ENCODE data around the gene F13A1.

The F13A1 gene

DNA sequence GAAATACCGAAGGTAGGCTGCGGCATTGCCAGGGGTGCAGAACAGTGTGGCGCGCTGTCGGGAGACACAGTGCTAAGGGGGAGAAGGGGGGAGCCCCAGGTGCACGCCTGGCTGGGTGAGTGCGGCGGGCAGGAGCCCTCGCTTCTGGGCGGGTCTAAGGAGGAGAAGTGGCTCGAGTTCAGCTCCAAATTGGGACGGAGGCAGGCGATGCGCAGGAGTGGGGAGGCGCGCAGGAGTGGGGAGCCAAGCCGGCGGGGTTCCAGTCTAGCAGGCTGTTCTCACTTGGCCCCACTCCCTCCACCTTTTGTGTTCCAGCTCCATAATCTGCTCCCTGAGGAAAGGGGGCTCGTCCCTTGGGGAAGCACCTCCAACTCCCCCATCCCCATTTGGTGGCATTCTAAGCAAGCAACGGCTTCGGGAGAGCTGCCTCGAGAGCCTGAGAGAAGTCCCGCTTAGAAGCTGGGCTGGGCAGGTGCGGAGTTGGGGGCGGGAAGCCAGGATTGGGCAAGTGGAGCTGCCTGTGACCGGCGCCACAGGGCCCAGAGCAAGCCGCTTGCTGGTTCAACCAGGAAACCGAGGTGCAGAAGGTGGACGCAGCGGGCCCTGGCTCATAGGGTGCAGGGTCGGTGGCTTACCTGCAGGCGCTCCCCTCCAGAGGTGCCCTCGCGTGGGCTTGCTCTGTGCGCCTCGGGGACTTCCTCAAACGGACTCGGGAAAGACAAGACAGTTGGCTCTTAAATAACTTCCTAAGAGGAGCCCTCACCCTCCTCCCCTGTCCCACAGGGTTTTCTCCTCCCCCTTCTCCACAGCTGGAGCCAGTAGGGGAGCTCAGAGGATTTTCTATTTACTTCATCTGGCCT is at the start of gene F13A1:
Gene F13A1, minus strand, starts transcription at position 711 of the 860 bp plus-strand sequence. CDS start 1,998 bp downstream, outside the sequence.
- DNase-seq: no peak

DNA sequence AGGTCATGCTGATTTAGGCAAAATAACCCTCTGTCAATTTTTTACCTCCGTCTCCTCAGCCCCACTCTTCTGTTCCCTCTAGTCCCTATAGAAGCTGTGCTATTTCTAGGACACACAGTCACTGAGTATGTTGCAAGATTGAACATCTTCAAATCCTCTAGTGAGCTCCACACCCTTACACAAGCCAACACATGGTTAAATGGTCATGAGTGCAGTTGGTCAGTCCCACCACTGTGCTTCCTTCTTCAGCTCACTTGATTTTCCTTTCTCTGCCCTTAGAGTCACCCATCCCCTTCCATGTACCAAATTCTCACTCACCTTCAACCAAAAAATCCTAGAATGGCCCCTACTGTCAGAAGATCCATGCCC is 48.2 kb upstream of the F13A1 start:
- no peak for DNase-seq

DNA sequence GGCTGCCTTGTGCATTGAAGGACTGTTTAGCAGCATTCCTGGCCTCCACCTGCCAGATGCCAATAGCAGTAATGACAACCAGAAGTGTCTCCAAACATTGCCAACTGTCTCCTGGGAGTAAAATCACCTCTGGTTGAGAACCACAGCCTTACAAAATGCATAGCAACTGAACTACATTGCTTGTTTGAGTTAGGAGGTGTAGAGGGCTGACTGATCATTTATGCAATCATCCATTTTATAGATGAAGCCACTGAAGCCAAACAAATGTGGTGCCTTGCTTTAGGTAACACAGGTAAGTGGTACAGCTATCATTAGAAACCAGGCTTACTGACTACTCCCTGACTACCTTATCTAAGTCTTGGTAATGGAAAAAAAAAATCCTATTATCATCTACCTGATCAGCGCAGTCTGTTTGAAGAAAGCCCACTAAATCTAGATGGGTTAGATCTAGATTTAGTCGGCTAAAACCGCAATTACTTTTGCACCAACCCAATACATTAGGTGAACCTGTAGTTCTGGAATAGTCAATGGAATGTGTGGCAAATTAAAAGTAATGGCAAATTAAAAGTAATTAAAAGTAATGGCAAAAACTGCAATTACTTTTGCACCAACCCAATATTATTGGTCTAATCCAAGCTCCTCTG is 47.7 kb upstream of the F13A1 start:
- no peak for DNase-seq

DNA sequence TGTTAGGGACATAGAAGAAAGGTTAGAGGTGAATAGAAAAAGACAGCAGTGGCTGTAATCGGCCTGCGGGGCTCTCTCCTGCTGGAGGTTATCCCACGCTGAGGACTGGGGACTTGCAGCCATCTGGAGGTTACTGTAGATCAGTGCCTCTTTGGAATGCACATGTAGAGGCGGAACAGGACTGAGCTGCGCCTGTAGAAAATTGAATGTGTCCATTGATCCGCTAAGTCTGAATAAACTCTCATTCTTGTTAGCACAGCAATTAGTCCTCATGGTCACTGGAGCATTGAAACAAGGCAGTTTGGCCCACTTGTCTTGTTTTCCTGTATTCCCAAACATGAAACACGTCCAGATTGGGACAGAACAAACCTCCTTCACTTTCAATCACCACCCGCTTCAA is 46.3 kb upstream of the F13A1 start:
- no peak for DNase-seq

DNA sequence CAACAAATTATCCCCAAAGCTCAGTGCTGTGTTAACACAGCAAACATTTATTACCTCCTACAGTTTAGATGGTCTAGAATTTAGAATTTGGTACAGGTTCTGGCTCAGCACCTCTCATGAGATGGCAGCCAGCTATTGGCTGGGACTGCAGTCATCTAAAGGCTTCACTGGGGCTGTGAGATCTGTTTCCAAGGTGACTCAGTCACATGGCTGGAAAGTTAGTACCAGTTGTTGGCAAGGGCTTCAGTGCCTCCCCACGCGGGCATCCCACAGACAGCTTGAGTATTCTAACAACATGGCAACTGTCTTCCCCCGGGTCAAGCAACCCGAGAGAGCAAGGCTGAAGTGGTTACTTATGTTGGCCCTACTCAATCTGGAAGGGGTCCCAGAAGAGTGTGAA is 44.8 kb upstream of the F13A1 start:
- DNase-seq: no peak

DNA sequence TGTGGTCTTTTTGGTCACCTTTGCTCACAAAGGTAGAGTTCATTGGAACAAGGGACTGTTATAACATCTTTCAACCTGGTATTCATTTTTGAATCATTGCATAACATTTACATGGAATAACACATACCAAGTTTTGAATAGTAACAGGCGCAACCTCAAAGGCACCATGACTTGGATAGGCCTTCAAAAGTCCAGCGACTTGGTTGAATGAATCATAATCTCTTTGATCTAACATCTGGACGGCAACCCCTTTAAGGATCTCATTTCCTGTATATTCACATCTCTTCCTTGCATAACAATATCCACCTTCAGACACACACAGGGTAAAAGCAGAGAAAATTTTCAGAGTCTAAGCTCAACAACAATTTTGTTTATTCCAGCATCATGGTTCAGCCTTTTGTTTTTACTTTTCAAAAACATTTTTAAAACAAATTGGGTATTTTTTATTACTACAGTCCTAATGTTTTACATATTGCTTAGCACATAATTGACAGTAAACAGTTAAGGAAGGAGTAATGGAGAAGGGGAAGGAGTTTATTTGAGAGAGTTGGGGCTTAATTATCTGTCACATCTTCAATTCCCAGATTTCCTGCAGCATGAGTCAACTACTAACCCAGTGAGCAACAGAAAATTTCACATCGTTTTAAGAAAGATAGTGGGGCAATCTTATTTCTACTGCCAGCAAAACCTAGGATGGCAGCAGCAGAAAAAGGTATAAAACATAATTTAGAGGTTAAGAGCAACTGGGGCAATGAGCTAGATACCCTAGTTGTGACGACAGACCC is 41.8 kb upstream of the F13A1 start:
- no peak for DNase-seq

DNA sequence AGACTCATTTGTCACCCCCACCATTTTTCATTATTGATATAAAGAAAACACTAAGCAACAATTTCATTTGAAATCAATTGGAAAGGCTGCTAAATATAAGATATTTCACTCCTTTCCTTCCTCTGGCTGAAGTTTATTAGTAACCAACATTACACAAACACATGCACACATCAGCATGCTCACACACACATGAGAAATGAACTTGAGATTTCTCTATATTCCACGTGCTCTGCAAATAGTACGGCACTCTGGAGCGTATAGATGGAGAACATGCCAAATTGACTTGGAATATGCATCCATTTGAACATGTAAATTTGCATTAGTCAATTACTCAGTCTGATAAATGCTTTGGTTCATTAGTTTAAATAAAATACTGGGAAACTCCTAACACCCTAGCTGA is 37.1 kb upstream of the F13A1 start:
- DNase-seq: no peak

DNA sequence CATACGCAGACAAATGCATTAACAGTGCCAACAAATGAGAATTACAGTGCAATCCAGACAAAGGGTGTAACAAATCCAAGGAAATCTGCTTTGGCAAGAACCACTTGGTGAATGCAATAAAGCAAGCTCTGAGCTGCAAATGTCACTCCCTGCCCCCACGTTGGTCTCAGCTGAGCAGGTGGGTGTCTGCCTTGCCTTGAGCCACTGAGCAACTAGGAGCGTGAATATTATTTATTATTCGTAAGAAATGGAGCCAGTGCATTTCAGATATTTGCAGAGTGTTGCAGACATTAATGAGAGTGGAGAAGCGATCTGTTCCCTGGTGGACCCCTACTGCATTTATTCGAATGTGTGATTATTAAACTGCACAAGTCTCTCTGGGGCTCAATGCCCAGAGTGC is 36.6 kb upstream of the F13A1 start:
- DNase-seq: no peak

DNA sequence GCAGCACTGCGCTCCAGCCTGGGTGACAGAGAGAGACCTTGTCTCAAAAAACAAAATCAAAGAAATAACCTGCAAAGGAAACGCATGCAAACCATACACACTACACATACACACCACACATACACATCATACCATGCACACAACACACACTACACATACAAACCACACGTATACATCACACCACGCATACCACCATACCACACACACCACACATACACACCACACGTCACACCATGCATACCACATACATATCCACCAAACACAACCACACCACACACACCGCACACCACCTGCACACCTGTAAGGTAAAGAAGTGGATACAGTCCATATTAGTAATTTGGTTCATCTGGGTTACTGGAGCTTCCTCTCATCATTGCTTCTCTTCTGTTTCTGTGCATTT is 32.3 kb upstream of the F13A1 start:
- DNase-seq: no peak

DNA sequence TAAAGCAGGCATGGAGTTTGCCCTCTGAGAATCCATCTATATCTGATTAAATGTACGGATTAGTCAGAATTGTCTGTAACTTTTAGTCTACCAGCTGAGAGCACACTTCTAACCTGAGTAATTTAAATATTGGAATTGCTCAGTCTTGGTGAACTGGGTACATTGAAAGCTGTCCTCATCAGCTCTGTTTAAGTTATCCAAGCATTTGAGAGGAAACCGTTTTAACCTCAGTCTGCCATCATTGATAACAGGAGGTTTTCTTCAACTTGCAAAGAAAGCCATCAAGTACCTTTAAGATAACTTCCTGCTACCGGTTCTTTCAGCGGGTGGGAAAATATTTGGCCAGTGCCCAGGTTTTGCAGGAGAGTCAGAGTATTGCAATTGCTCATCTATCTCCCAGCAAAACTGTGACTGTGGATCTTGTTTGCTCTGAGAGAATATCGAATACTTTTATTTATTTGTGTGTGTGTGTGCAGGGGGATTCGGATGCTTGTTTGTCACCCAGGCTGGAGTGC is 31.1 kb upstream of the F13A1 start:
- no peak for DNase-seq

DNA sequence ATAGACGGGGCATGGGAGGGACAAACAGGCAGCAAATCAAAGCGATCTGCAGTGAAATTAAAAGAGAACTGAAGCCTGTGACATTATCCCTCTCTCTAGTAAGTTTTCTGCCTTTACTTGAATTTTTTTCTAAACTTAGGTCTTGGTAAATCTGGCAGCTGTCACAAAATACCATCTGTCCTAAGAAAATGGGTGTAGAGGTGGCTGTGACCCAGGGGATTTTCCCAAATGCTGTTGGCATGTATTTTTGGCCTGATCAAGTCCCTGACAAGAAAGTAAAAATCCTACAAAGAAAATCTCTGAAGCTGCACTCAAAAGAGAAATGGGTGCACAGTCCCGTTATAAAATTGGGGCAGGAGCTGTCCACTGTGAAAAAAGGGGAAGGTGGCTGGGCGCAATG is 30.2 kb upstream of the F13A1 start:
- DNase-seq: no peak

DNA sequence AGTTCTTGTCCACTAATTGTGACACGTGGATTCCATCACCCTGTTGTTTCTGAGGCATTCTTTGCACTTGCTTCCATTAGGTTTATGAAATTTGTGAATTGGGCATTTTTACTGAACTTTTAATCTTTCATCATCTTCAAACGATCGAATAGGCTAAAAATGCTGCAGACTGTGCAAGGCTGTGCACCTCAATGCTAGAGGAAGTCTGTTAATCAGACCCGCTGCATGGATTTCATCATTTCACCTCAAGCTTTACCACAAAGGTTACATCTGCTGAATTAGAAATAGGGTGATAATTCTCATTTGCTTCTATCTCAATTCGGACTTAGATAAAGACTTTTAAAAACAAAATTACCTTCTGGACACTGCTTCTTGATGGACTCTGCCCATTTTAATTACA is 27.8 kb upstream of the F13A1 start:
- DNase-seq: no peak

DNA sequence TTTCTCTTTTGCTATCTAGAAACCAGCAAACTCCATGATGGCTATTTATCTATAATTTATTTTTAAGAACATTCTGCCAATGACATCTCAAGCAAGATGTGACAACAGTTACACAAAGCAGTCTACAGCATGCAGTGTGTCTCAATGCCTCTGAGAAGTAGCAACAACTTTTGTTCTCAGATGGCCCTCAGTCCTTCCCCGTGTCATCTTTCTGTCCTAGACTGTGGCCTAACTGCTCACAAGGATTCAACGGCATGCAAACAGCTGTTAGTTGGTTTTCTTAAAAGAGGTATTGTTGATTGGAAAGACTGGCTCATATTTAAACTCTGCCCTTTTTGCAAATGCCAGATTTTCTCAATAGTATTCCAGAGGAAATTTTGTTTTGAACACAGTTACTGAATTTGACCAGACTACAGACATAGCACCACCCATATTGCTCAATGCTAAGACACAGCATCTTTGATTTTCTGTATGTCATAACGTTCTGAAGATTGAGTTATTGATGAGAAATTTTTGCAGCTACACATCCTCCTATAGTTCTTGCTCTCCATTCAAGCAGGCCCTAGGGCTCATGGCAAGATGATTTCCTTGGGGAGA is 26.1 kb upstream of the F13A1 start:
- no peak for DNase-seq

DNA sequence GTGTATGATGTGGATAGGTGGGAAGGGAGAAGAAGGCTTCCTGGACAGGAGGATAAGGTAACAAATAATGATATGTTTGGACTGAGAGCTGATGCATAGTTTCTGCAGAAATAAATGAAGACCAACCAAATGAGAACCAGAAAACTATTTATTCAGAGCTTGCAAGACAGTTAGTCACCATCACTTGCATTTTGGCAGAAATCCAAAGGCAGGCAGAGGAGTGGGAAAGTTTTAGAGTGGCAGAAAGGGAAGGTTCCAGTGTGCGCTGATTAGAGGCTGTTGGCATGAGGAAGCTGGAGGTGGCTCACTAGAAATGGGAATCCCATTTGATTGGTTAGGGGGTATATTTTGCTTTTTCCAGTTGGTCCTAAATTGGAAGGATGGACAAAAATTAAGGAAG is 13.0 kb upstream of the F13A1 start:
- no peak for DNase-seq

DNA sequence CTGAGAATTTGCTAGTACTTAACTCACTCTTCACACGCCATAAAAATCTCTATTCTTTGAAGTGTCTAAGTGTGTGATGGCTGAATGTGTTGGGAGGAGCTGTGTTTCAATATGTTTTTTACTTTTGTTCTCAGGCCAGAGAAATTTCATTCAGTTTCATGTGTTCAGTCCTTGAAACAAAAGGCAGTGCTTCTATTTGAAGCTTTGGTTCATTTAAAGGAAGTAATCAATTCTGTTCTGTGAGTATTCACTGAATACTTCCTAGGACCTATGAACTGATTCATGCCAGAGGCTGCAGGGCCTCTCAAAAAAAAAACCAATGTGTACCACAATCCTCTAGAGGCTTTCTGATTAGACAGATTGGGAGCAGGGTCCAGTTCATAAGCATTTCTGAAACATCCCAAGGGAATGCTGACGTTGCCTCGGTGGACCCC is 12.4 kb upstream of the F13A1 start:
- no peak for DNase-seq

DNA sequence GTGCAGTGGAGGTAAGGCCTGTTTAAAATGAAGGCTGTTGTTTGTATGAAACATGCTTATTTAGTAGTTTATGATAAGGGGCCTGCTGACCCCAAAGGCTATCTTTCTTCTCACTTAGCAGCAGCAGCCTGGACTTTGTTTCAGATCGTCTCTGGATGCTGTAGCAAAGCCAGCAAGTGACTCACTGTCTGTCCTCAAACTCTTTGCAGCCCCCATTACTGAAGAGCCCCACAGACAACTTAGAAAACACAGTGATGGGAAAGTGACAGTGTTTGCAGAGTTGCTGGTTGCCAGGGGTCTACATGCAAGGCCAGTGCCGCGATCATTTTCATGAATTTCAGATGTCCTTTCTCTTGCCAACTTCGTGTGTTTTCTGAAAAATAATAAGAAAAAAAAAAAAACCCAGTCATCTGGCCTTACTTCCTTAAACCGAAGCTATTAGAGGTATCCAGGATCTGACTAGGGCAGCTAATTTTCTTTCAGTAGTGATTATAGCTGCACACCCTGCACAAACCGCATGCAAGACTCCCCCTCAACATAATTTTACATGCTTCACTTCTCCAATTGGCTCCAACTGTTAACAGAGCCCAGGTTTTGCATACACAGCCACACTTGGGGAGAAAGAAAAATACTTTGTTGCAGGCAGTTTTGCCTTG is 11.6 kb upstream of the F13A1 start:
- no peak for DNase-seq

DNA sequence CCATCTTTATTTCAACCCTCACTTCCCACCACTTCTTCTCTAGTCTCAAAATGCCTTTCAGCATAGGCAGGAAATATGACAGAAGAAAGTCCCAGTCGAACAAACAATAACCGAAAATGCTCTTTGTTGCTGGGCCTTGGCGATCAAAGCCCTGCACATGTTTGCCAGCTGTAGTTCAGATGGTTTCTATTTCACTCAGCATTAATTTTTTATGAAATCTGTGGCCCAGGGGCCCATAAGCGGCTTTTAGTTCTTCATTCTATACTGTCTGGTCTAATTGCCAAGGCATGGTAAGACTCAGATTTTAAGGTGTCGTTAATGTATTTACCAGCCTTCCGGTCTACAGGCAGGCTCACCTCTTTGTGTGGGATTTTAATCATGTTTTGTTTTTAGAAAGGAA is 10.9 kb upstream of the F13A1 start:
- DNase-seq: no peak

DNA sequence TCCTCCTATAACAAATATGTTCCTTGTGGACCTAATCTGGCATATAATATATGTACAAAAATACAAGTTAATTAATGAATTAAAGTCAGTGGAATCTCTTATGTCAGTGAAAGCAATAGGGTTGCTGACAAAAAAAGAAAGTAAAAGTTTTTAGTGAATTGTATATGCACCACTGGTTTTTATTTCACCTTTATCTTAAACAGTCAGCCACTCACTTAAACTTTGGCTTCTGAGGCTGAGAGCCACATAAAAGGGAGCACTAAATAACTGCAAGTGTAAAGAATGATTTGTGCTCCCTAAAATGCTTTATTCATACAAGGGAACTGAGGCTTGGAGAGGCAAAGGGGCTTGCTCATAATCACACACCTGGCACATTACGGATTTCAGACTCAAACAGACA is 9.9 kb upstream of the F13A1 start:
- DNase-seq: no peak

DNA sequence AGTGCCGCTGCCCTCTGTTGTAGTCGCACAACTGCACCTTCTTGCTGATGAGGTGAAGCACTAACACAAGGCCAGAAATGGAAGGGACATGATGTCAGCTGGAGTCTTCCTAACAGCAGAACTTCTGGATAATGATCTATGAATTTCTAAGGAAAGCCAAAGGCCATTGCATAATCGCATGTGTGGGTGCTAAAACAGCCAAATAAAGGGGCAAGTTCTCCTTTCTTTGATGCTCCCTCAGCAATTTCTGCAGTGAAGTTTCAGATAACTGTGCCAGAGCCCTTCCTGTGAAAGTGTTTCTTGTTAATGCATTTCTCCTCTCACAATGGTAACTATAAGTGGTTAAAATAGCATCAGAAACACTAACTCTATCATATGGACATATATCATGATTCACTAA is 8.0 kb upstream of the F13A1 start:
- DNase-seq: no peak

DNA sequence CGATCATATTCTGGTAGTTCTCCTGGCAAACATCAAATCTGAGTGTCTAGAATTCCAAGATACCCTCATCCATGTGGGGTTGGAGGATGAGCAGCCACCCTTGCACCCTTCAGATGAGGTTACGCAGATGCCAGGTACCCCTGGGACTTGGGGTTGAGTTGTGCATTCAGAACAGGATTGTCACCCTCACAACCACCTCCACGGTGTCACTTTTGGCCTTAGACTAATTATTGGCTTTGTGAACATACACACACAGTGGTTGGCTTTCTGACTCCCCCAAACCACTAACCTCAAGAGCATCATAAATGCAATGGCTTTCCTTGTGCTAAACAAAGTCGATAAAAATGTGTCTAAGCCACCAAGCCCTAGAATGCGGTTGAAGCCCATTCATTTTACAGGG is 2.9 kb upstream of the F13A1 start:
- no peak for DNase-seq

DNA sequence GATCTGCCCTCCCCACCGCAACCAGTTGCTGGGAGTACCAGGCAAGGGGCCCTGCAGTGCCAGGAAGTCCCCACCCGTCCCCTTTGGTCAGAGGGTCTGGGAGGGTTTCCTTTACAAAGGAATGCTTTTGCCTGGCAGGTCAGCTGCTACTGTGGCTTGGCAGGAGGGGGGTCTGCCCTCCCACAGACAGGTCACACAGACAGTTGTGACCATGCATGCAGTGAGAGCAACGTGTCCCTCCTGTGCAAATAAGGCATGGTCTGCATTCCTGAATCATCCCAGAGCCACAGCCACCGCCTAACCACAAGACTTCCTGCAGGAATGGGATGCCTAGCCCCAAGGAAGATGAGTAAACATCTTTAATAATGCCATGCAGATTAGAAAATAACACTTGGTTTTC is 439 bp upstream of the F13A1 start:
- no peak for DNase-seq

DNA sequence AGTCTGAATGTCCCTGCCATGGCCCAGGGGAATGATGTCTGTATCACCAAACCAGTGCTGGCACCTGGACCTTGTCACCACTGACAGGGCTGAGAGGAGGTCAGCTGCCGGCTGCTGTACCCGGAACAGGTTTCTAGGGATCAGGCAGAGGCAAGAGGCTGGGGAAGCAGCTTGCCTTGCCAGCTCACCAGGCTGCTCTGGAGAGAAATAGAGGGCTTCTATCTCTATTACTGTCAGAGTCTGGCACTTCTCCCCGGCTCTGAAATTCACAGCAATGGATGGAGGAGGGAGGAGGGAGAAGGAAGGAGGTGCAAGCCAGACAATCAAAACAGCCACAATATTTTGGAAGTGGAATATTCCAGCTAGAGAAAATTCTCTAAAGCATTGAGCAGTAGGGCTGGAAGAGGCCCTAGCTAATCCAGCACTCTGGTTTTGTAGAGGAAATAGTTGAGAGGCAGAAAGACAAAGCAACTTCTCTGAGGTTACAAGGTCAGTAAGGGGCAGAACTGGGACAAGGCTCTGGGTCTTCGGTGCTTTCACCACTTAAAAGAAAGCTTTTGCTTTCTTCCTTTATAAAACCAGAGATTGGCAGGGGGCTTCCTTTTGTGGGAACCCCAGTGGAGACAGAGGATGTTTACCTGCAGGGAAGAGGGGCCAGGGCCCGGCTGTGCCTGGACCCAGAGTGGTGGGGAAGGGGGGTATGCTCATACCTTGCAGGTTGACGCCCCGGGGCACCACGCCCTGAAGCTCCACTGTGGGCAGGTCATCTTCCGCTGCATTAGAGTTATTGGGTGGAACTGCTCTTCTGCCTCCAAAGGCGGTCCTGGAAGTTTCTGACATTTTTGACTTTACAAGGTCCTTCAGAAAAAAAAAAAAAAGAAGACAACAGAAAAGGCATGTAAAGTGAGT is 2.4 kb downstream of the F13A1 start:
- no peak for DNase-seq
